Measurements from ENCODE around the gene MMP21.

Gene MMP21

GRCh38 chr10:125816548-125816947 lies 40.9 kb upstream of the MMP21 start:
- no peak for TF ChIP-seq CTCF (conservative IDR thresholded peaks at IDR 0.05)
- no peak overlapping the region for H3K27ac ChIP-seq

- H3K27ac ChIP-seq: no peak overlapping the region
- TF ChIP-seq CTCF (conservative IDR thresholded peaks at IDR 0.05): no peak
Observed at GRCh38 chr10:125815764-125816163, 40.1 kb upstream of the MMP21 start.

- no peak for TF ChIP-seq CTCF (conservative IDR thresholded peaks at IDR 0.05)
- H3K27ac ChIP-seq: no peak overlapping the region
Observed at GRCh38 chr10:125812128-125812750, 36.6 kb upstream of the MMP21 start.

GRCh38 chr10:125811251-125811650 lies 35.6 kb upstream of the MMP21 start:
- TF ChIP-seq CTCF (conservative IDR thresholded peaks at IDR 0.05): no peak
- H3K27ac ChIP-seq: no peak overlapping the region

- H3K27ac ChIP-seq: peak overlapping the region; percentile 29; the same call in 1 of the 2 replicates
- no peak for TF ChIP-seq CTCF (conservative IDR thresholded peaks at IDR 0.05)
Observed at GRCh38 chr10:125808047-125808446, 32.4 kb upstream of the MMP21 start.

- H3K27ac ChIP-seq: no peak overlapping the region
Observed at GRCh38 chr10:125802739-125803138, 27.1 kb upstream of the MMP21 start.

GRCh38 chr10:125802131-125802530 lies 26.5 kb upstream of the MMP21 start:
- H3K27ac ChIP-seq: no peak overlapping the region
- TF ChIP-seq CTCF (conservative IDR thresholded peaks at IDR 0.05): no peak

More at GRCh38 chr10:125802739-125803138, 27.1 kb upstream of the MMP21 start:
- TF ChIP-seq CTCF (conservative IDR thresholded peaks at IDR 0.05): no peak

Measured in VCaP (cell line).